Measurements from ENCODE around the gene HMOX1.

The HMOX1 gene

DNA sequence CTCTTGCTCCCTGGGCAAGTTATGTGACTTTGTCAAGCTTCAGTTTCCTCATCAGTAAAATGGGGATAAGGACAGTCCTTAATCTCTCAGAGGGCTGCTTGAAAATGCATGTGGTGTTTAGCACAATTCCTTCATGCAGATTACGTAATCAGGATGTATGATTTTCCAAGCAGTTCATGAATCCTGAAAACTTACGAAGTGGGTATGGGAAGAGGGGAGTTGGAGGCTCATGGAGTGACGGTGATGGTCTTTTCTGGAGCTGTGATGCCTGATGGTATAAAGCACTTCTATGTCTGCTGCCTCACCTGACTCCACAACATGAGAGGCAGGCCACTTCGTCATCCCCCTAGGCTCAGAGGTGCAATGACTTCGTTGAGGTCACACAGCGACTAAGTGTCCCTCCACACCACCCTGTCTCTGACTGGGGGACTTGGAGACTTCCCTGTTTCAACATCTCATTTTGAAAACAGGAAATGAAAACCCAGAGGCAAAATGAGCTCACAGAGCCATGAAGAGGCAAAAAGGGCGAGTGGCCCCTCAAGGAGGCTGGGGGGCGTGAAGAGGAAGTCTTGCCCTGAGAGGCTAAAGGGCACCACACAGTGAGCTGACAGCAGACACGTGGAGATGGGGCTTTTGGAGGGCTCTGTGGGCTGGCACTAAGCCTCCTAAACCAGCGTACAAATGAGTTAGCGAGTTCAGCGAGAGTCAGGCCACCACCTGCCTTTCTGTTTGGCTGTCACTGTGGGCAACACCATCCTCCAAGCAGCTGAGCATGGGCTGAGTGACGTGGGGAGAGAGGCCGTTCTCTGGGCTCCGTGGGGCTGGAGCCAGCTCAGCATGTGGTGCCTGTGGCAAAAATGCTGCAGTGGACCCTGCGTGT lies 29.1 kb downstream of the HMOX1 start:
- DNase-seq = no peak

- no peak for DNase-seq
Measured at GRCh38 chr22:35410663-35411034, 29.8 kb downstream of the HMOX1 start.

DNA sequence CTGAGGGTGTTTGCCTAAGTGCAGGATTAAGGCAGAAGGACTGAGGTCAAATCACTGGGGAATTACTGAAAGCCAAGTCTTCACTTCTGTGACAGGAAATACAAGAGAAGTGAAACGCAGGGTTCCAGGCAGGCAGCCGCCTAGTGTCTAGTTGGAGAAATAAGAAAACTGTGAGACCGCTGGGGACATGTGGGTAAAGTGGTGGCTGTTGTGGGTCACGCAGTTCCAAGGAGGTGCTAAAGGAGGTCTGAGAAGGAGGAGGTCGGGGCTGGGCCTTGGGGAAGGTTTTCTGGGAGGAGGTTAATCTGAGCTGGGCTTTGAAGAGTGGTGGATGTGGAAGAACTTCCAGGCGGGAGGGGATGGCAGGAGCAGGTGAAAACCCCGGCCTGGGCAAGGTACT lies 30.2 kb downstream of the HMOX1 start:
- DNase-seq = no peak

GRCh38 chr22:35413624-35414023 lies 32.7 kb downstream of the HMOX1 start:
- no peak for DNase-seq

DNA sequence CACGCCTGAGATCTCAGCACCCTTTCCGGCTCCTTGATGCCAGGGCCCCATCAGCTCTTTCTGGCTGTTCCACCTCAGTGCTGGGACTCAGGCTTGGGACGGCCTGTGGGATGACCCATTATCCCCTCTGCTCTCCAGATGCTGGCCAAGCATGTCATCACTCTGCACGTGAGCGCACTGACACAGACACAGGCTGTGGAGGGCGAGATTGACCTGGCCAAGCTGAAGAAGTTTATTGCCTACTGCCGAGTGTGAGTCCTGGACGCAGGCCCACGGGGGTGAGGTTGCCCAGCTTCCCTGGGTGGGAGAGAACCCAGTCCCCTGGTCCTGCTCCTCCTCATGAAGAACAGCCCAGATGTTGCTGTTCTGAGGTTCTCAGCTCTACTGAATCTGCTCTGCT lies 36.7 kb downstream of the HMOX1 start:
- DNase-seq = no peak

GRCh38 chr22:35418088-35418487 lies 37.2 kb downstream of the HMOX1 start:
- DNase-seq = no peak

DNA sequence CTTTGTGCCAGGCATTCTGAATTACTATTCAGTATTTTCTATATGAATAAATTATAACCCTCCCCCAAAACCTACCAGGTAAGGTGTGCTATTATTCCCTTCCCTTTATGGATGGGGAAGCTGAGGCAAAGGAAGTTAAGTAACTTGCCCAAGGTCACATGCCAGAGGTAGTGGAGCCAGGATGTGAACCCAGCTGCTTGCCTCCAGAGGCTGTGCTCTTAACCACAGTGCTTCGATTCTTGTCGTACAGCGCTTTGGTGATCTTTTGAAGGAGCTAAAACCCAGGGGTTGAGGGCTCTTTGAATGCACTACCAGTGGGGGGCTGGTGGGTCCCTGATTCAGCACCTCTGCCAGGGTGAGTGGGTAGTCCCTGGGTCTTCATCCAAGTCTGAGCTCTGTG lies 37.8 kb downstream of the HMOX1 start:
- no peak for DNase-seq

DNA sequence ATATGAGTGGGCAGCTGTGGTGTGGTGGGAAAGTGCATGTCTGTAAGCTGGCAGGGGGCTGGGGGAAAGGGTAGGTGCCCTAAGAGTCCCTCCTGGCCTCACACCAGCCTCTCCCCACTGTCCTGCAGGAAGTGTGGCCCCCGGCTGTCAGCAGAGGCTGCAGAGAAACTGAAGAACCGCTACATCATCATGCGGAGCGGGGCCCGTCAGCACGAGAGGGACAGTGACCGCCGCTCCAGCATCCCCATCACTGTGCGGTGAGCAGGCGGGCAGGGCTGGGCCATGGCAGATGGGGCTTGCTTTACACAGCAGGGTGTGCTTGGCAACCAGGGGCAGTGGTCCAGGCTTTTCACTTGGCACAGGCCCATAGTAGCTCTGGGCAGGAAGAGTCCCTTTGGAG lies 38.9 kb downstream of the HMOX1 start:
- no peak for DNase-seq

DNA sequence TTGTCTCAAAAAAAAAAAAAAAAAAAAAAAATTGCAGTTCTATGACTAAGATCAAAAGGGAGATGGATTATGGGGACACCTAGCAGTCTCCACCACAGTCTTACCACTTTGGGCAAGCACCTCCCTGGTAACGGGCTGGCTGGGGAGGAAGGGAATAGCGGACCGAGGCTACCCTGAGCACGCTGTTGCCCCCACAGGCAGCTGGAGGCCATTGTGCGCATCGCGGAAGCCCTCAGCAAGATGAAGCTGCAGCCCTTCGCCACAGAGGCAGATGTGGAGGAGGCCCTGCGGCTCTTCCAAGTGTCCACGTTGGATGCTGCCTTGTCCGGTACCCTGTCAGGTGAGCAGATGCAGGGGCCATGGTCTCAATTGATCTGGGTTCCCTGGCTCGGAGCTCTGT lies 40.2 kb downstream of the HMOX1 start:
- no peak for DNase-seq

- no peak for DNase-seq
Measured at GRCh38 chr22:35422145-35422544, 41.2 kb downstream of the HMOX1 start.

DNA sequence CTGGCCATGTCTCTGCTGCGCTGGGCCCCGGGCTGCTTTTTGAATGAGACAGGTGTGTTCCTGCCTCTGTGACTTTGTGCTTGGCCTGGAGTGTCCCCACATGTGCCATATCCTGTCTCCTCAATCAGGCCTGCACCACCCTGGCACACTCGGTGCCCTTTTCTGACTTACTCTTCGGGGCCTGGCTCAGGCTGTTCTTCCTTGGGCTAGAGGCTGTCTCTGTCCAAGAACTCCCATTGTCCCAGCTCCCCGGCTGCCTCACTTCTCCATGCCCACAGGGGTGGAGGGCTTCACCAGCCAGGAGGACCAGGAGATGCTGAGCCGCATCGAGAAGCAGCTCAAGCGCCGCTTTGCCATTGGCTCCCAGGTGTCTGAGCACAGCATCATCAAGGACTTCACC lies 42.0 kb downstream of the HMOX1 start:
- no peak for DNase-seq

DNA sequence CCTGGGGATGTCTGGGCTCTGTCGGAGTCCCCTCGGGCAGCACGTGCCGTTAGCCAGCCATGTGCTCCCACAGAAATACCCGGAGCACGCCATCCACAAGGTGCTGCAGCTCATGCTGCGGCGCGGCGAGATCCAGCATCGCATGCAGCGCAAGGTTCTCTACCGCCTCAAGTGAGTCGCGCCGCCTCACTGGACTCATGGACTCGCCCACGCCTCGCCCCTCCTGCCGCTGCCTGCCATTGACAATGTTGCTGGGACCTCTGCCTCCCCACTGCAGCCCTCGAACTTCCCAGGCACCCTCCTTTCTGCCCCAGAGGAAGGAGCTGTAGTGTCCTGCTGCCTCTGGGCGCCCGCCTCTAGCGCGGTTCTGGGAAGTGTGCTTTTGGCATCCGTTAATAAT lies 43.2 kb downstream of the HMOX1 start:
- no peak for DNase-seq

DNA sequence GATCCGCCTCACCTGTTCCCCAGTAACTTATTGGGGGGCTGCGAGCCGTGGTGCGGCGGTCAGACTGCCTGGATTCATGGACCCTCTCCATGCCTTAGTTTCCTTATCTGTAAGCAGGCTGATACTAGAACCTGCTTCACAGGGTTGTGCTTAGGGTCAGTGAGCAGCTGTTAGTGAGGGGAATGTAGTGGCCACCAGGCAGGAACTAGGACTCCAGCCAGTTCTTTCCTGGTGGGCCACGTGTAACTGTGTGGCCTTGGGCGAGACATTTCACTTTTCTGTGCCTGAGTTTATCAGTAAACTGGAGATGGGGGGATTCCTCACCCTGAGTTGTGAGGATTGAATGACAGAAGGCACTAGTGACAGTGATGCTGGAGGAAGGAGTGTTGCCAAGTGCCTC lies 43.9 kb downstream of the HMOX1 start:
- no peak for DNase-seq

DNA sequence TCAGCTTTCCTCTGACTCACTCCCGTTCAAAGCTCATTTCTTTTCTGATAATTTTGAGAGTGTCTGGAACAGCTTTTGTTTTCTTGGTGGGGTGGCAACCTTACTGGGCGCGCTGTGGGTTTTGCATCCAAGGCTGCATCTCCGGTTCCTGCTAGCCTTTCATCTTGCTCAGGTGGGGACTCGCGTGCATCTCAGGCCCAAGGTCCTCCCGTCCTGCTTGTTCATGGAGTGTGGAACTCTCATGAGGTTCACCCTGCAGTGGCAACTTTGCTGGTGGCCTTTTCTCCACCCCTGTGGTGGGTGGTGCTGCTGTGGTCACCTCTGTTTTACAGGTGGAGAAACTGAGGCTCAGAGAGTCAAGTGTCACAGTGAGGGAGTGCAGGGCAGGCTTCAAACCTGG lies 44.6 kb downstream of the HMOX1 start:
- no peak for DNase-seq

DNA sequence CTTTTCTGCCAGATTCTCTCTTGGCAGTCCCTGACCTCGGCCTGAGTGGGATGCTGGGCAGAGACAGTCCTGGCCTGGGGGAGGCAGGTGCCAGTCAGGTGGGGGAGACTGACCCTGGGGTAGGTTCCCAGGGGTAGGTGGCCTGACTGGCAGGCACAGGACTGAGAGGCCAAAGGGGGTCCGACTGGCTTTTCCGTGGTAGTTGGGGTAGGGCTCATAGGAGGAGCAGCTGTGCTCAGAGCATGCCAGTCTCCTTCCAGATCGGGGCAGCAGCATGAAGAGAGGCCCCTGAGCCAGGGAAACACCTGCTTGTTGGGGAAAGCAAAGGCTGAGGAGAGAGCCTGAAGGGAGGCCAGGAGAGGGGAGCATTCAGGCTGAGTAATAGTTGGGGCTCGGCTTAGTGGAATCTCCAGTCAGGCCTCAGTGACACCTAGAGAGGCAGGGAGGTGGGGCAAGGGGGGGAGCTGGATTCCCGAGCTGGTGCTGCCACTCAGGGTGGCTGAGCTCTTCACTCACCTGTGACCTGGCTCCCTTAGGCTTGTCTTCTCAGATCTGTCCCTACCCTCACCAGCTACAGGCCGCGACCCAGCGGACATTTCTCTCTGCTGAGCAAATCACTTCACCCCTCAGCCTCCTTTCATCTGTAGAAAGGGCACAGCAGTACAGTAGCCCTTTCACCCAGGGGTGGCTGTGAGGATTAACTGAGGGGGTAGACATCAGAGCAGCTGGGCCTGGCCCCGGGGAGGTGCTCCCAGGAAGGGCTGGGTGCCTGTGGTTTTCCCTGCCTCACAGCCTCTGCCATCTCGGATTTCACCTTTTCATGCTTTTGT lies 45.3 kb downstream of the HMOX1 start:
- no peak for DNase-seq

- DNase-seq = no peak
Measured at GRCh38 chr22:35426801-35427140, 45.9 kb downstream of the HMOX1 start.

- no peak for DNase-seq
Measured at GRCh38 chr22:35430897-35431322, 50.0 kb downstream of the HMOX1 start.

DNA sequence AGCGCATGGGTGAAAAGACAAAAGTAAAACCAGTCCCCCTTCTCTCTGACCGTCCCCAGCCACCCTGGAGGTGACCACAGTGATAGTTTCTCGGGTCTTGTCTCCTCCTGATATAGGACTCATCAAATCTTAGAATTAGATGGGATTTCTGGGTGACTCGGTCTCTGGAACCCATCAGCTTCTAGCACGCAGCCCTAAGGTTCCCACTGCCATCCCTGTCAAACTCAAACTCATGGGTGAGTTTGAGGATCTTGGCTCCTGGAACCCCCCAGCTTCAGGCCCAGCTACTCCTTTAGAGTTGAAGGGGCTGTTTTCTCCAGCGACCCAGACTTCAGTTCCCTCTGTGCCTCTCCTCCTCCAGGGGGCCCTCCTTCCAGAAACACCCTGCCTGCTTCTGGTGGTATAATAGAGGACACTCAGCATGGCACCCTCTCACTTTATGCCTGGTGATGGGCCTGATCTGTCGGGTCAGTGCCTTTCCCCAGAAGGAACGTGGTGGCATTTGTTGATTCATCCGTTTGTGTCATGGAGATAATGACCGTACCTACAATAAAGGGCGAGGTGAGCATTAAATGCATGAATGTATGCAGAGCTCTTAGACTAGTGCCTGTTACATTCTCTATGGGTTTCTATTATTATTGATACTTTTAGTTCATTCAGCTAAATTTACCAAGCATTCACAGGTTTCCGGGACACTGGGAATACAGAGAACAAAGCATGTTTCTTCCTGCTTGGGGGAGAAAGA lies 50.8 kb downstream of the HMOX1 start:
- DNase-seq = no peak

- no peak for DNase-seq
Measured at GRCh38 chr22:35432228-35432905, 51.5 kb downstream of the HMOX1 start.

GRCh38 chr22:35434061-35434710 lies 53.3 kb downstream of the HMOX1 start:
- DNase-seq = no peak

- no peak for DNase-seq
Measured at GRCh38 chr22:35435201-35435740, 54.4 kb downstream of the HMOX1 start.

- no peak for DNase-seq
Measured at GRCh38 chr22:35436421-35436820, 55.5 kb downstream of the HMOX1 start.

All from DMS 273 treated with DMSO at 0.1 percent for 48 hours (cell line).